Body of pancreas (tissue), 4 donors: ENCODE results near the gene PLXNA3. TPM values are rescaled to one million over a fixed set of nuclear protein-coding genes. Genes with fewer than 3 reads are reported as not detected.

ENCODE experiments used
- ATAC-seq: fragments of 150-250 bp; one replicate; pipeline ENCODE4 v1.9.1; 2016
- DNase-seq, 4 donors: peaks; one replicate each; pipeline ENCODE4 v3.0.0-alpha.2; 2019
- H3K27ac ChIP-seq, 4 donors: fragments of 200-600 bp; sonication (generic); 1 replicate in 3 of 4; 2 replicates in 1 of 4; pipeline versions ENCODE4 v1.5.1 to v1.6.1; 2016 to 2019; ENCODE audit warnings: mild to moderate bottlenecking in 1 of 4, mixed read lengths in 1 of 4, moderate library complexity in 1 of 4
- H3K27me3 ChIP-seq, 2 donors: fragments of 200-600 bp; sonication (generic); one replicate each; pipeline ENCODE4 v1.6.0; 2016; ENCODE audit warnings: mild to moderate bottlenecking in 1 of 2
- H3K36me3 ChIP-seq, 2 donors: fragments of 200-600 bp; sonication (generic); replicated peaks in 1 of 2; 2 replicates each; pipeline ENCODE4 v1.5.1; 2016; ENCODE audit warnings: low read depth in 2 of 2; ENCODE audit not compliant: insufficient read depth in 1 of 2
- H3K4me1 ChIP-seq: fragments of 200-600 bp; sonication (generic); one replicate; pipeline ENCODE4 v1.6.0; 2016
- H3K4me3 ChIP-seq, 2 donors: fragments of 200-600 bp; sonication (generic); 1 replicate in 1 of 2; 2 replicates in 1 of 2; pipeline ENCODE4 v1.5.1; 2016 to 2019
- H3K9me3 ChIP-seq, 3 donors: fragments of 200-600 bp; sonication (generic); 1 replicate in 2 of 3; 2 replicates in 1 of 3; pipeline ENCODE4 v1.5.1; 2016
- CTCF ChIP-seq, 7 experiments: fragments of 450-650 bp in 4 of 7; fragments of 200-600 bp in 3 of 7; sonication (generic) in 3 of 7; IDR thresholded peaks; one replicate each; pipeline ENCODE4 v1.5.1; 2016 to 2019; ENCODE audit warnings: antibody characterized with exemption in 7 of 7
- POLR2A ChIP-seq, 3 donors: fragments of 450-650 bp; IDR thresholded peaks; one replicate each; pipeline ENCODE4 v1.6.1; 2016; ENCODE audit warnings: antibody characterized with exemption in 3 of 3, mild to moderate bottlenecking in 2 of 3
- WGBS, 2 donors: methylation state at CpG; one replicate each; pipeline ENCODE4 v1.1.5; 2017; 5-methylcytosine and 5-hydroxymethylcytosine counted together
- intact Hi-C: fragments of 100-400 bp; cut with DNase I; formaldehyde crosslinking; loops from one replicate; pipeline ENCODE4 v1.15.1; 2023
- total RNA-seq, 2 donors: library from RNA; depleted of rRNA; stranded (reverse); fragments of >200 nt; gene quantifications; one replicate each; pipeline ENCODE4 v1.1.0, GENCODE V29; 2016

Gene PLXNA3
- total RNA-seq, 2 donors from 2014 or later, result 7.3 to 19.1 TPM

- Histone ChIP-seq H3K27ac (no peak overlapping the region), H3K36me3 (no peaks in the 10 kb centered on the region), H3K4me1 (no peaks in the 10 kb centered on the region), H3K27me3 (no peaks in the 10 kb centered on the region), H3K4me3 (no peak overlapping the region), H3K9me3 (no peaks in the 10 kb centered on the region)
- no peak for DNase-seq
- intact Hi-C loops, result no loop called here
- ATAC-seq, result no peak
- TF ChIP-seq POLR2A (IDR thresholded peaks at IDR 0.05), result no peak
- TF ChIP-seq CTCF (IDR thresholded peaks at IDR 0.05), result no peak
- WGBS, 2 donors, result 95% methylated on average over 2 to 8 of the region's 8 CpGs
These were observed 44.0 kb downstream of the PLXNA3 start for GRCh38 chrX:154502098-154502497.

- DNase-seq (no peak), ATAC-seq (no peak)
- TF ChIP-seq CTCF (IDR thresholded peaks at IDR 0.05) (no peak), POLR2A (IDR thresholded peaks at IDR 0.05) (no peak)
- H3K36me3 ChIP-seq, result no peaks in the 10 kb centered on the region
- H3K27ac ChIP-seq, result no peak overlapping the region
- no peaks in the 10 kb centered on the region for H3K27me3 ChIP-seq
- WGBS, 2 donors, result 90 to 94% methylated on average over 3 of the region's 3 CpGs
- H3K4me3 ChIP-seq, result no peak overlapping the region
- H3K9me3 ChIP-seq, result no peaks in the 10 kb centered on the region
- no peaks in the 10 kb centered on the region for H3K4me1 ChIP-seq
- intact Hi-C loops, result no loop called here
These were observed 44.9 kb downstream of the PLXNA3 start for GRCh38 chrX:154502989-154503388.

GRCh38 chrX:154505734-154506133 is 47.7 kb downstream of the PLXNA3 start:
- Histone ChIP-seq H3K36me3 (no peaks in the 10 kb centered on the region), H3K4me1 (no peaks in the 10 kb centered on the region), H3K9me3 (no peaks in the 10 kb centered on the region), H3K4me3 (no peak overlapping the region), H3K27ac (no peak overlapping the region), H3K27me3 (no peaks in the 10 kb centered on the region)
- intact Hi-C loops, result no loop called here
- WGBS, 2 donors, result 89% methylated on average over 5 of the region's 12 CpGs; no CpG with 5 or more reads in 1 of the 2 donors
- ATAC-seq (no peak), DNase-seq (no peak)
- TF ChIP-seq POLR2A (IDR thresholded peaks at IDR 0.05), result no peak
- TF ChIP-seq CTCF (IDR thresholded peaks at IDR 0.05), result no peak

GRCh38 chrX:154506483-154507332 is 48.6 kb downstream of the PLXNA3 start:
- ATAC-seq, result no peak
- H3K27me3 ChIP-seq, result no peaks in the 10 kb centered on the region
- DNase-seq, result no peak
- H3K27ac ChIP-seq, result no peak overlapping the region
- H3K9me3 ChIP-seq, result no peaks in the 10 kb centered on the region
- H3K4me3 ChIP-seq, result no peak overlapping the region
- 91 to 94% methylated on average over 6 to 13 of the region's 37 CpGs for WGBS, 2 donors
- no peak for TF ChIP-seq CTCF (IDR thresholded peaks at IDR 0.05)
- no peak for TF ChIP-seq POLR2A (IDR thresholded peaks at IDR 0.05)
- intact Hi-C loops, result no loop called here
- no peaks in the 10 kb centered on the region for H3K36me3 ChIP-seq
- H3K4me1 ChIP-seq, result no peaks in the 10 kb centered on the region
